ENCODE measurements around the gene ADAM22. TPM values are rescaled to one million over a fixed set of nuclear protein-coding genes. Genes with fewer than 3 reads are reported as not detected.

The ADAM22 gene
- total and polyA plus RNA-seq, 12 donors, result 0.19 to 3.7 (median 1.5) TPM

DNA sequence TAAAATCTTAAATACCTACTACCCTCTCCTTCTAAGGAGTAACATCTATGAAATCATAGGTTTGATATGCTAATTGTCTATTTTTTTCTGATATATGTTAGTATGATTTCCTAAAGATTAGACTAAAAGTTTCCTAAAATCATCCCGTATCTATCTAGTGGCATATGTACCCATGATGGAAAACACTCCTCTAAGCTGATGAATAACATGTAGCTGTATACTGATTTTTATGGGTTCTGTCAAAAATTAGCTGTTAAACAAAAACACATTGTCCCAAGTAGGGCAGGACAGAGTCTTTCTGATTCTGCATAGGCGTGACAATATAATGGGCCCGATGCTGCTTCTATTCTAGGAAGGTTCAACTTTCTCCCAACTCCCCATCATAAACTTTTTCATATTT lies 79.9 kb downstream of the ADAM22 start:
- H3K4me1 ChIP-seq, result no peaks in the 10 kb centered on the region
- no peak overlapping the region for H3K4me3 ChIP-seq
- no peaks in the 10 kb centered on the region for H3K27me3 ChIP-seq
- TF ChIP-seq CTCF (IDR thresholded peaks at IDR 0.05), result no peak
- H3K27ac ChIP-seq, result no peak overlapping the region
- DNase-seq (no peak), ATAC-seq (no peak)
- no peaks in the 10 kb centered on the region for H3K9me3 ChIP-seq
- H3K36me3 ChIP-seq, result no peaks in the 10 kb centered on the region
- intact Hi-C loops (cut with DNase I), result no loop called here
- WGBS, 2 donors, result 94% methylated on average over 3 of the region's 3 CpGs

DNA sequence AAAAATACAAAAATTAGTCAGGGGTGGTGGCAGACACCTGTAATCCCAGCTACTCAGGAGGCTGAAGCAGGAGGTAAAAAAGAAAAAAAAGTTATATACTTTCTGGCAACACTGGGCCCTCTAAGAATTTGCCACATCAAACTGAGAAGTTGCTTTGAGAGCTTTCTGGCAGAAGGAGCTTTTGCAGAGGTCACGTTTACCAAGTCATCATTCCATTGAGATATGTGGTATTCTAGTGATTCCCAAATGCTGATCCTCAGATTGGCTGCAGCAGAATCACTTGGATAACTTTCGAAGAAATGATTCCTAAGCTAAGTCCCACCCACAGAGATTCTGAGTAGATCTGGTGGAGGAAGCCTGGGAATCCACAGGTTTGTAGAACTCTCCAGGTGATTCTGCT lies 80.5 kb downstream of the ADAM22 start:
- DNase-seq (no peak), ATAC-seq (no peak)
- WGBS, 2 donors, result 90 to 96% methylated on average over 2 of the region's 2 CpGs
- no peak for TF ChIP-seq CTCF (IDR thresholded peaks at IDR 0.05)
- H3K9me3 ChIP-seq, result no peaks in the 10 kb centered on the region
- no peaks in the 10 kb centered on the region for H3K27me3 ChIP-seq
- H3K36me3 ChIP-seq, result no peaks in the 10 kb centered on the region
- H3K4me3 ChIP-seq, result no peak overlapping the region
- intact Hi-C loops (cut with DNase I), result no loop called here
- H3K4me1 ChIP-seq, result no peaks in the 10 kb centered on the region
- no peak overlapping the region for H3K27ac ChIP-seq

GRCh38 chr7:88015309-88015708 lies 81.3 kb downstream of the ADAM22 start:
- H3K4me3 ChIP-seq, result no peak overlapping the region
- DNase-seq (no peak), ATAC-seq (no peak)
- H3K9me3 ChIP-seq, result no peaks in the 10 kb centered on the region
- H3K27me3 ChIP-seq, result no peaks in the 10 kb centered on the region
- no peaks in the 10 kb centered on the region for H3K36me3 ChIP-seq
- H3K27ac ChIP-seq, result no peak overlapping the region
- no peak for TF ChIP-seq CTCF (IDR thresholded peaks at IDR 0.05)
- WGBS, 2 donors, result 68 to 69% methylated on average over 1 of the region's 1 CpG
- H3K4me1 ChIP-seq, result no peaks in the 10 kb centered on the region
- intact Hi-C loops (cut with DNase I), result no loop called here

DNA sequence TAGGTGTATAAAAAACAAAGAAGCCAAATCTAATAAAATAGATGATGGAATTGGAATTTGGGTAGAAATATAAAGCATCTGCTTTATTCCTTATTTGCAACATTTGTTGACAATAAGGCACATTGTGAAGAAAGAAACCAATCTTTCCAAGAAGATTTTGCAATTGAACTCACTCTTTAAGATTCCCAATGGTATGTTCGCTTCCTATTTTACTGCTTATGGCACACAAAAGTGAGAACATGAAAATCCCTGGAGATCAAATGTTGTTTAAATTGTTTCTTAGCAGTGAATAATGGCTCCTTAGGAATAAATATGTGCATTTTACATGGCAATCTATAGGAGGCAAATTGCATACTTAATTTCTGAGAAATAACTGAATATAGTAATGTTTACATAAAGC lies 84.5 kb downstream of the ADAM22 start:
- ATAC-seq (no peak), DNase-seq (no peak)
- intact Hi-C loops (cut with DNase I), result no loop called here
- no peak for TF ChIP-seq CTCF (IDR thresholded peaks at IDR 0.05)
- no peaks in the 10 kb centered on the region for H3K27me3 ChIP-seq
- 90 to 93% methylated on average over 1 of the region's 1 CpG for WGBS, 2 donors
- no peaks in the 10 kb centered on the region for H3K36me3 ChIP-seq
- H3K9me3 ChIP-seq, result no peaks in the 10 kb centered on the region
- no peak overlapping the region for H3K27ac ChIP-seq
- H3K4me3 ChIP-seq, result no peak overlapping the region
- H3K4me1 ChIP-seq, result no peaks in the 10 kb centered on the region

All from heart right ventricle (tissue), 16 donors.